Tongue (tissue), 2 donors: ENCODE measurements around the gene PCDHGA3. TPM values are rescaled to one million over a fixed set of nuclear protein-coding genes. Genes with fewer than 3 reads are reported as not detected.
A peak's percentile ranks its signal among the peaks of the same experiment; 100 is the strongest.
"Not testable (repeated sequence)": the region's sequence is repeated elsewhere in the genome, so short reads cannot be mapped to it uniquely, and the experiment has no call there.

ENCODE experiments used
- DNase-seq: peaks from one replicate; pipeline ENCODE4 v3.0.0-alpha.2; 2015
- total RNA-seq: library from RNA; depleted of rRNA; stranded (reverse); fragments of >200 nt; gene quantifications from one replicate; pipeline ENCODE4 v1.2.3, GENCODE V29; 2014

The PCDHGA3 gene
- total RNA-seq, 1 donor from 2014 or later, result 3.9 TPM

DNA sequence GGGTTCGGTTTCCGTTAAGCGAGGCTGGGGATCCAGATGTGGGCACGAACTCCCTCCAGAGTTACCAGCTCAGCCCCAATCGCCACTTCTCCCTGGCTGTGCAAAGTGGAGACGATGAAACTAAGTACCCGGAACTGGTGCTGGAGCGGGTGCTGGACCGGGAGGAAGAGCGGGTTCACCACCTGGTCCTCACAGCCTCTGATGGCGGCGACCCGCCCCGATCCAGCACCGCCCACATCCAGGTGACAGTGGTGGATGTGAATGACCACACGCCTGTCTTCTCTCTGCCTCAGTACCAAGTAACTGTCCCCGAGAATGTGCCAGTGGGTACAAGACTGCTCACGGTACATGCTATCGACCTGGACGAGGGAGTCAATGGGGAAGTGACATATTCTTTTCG lies 39.7 kb downstream of the PCDHGA3 start:
- DNase-seq, result no peak

DNA sequence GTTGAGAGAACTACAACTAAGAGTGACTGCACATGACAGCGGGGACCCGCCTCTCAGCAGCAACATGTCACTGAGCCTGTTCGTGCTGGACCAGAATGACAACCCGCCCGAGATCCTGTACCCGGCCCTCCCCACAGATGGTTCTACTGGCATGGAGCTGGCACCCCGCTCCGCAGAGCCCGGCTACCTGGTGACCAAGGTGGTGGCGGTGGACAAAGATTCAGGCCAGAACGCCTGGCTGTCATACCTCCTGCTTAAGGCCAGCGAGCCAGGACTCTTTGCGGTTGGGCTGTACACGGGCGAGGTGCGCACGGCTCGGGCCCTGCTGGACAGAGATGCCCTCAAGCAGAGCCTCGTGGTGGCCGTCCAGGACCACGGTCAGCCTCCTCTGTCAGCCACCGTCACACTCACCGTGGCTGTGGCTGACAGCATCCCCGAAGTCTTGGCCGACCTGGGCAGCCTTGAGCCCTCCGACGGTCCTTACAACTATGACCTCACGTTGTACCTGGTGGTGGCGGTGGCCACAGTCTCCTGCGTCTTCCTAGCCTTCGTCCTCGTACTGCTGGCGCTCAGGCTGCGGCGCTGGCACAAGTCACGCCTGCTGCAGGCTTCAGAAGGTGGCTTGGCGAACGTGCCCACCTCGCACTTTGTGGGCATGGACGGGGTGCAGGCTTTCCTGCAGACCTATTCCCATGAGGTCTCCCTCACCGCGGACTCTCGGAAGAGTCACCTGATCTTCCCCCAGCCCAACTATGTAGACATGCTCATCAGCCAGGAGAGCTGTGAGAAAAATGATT lies 41.0 kb downstream of the PCDHGA3 start:
- no peak for DNase-seq

DNA sequence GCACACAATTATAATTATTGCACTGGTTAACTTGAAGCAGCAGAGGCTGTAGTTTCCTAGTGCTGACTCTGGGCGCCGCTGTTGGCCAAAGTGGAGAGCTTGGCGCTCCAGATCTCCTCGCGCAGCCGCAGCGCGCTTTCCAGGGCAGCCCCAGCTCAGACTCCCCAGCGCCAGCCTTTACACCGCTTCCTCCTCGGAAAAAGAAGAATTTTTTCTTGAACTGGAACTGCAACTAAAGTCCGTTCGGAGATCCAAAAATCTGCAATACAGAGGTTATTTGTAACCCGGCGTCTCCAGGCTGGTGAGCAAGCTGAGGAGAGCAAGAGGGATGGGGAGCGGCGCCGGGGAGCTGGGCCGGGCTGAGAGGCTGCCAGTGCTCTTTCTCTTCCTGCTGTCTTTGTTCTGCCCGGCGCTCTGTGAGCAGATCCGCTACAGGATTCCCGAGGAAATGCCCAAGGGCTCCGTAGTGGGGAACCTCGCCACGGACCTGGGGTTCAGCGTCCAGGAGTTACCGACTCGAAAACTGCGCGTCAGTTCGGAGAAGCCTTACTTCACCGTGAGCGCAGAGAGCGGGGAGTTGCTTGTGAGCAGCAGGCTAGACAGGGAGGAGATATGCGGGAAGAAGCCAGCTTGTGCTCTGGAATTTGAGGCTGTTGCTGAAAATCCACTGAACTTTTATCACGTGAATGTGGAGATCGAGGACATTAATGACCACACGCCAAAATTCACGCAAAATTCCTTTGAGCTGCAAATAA lies 44.1 kb downstream of the PCDHGA3 start, which contains the start of gene PCDHGB4:
Gene PCDHGB4 (plus strand): TSS at position 142 of the 755 bp plus-strand sequence. CDS start 187 bp downstream, at position 329.
- peak; percentile 18 for DNase-seq

DNA sequence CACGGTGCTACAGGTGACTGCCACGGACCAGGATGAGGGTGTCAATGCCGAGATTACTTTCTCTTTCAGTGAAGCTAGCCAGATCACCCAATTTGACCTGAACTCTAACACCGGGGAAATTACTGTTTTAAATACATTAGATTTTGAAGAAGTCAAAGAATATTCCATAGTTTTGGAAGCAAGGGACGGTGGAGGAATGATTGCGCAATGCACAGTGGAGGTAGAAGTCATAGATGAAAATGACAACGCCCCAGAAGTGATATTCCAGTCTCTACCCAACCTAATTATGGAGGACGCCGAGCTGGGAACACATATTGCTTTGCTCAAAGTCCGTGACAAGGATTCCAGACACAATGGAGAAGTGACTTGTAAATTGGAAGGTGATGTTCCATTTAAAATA lies 45.0 kb downstream of the PCDHGA3 start:
- DNase-seq, result no peak

DNA sequence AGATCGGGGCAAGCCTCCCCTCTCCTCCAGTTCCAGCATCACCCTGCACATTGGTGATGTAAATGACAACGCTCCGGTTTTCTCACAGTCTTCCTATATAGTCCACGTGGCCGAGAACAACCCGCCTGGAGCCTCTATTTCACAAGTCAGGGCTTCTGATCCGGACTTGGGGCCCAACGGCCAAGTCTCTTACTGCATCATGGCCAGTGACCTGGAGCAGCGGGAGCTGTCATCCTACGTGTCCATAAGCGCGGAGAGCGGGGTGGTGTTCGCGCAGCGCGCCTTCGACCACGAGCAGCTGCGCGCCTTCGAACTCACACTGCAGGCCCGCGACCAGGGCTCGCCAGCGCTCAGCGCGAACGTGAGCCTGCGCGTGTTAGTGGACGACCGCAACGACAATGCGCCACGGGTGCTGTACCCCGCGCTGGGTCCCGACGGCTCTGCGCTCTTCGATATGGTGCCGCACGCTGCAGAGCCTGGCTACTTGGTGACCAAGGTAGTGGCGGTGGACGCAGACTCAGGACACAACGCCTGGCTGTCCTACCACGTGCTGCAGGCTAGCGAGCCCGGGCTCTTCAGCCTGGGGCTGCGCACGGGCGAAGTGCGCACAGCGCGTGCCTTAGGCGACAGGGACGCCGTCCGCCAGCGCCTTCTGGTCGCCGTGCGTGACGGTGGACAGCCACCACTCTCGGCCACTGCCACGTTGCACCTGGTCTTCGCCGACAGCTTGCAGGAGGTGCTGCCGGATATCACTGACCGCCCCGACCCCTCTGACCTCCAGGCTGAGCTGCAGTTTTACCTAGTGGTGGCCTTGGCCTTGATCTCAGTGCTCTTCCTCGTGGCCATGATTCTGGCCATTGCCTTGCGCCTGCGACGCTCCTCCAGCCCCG lies 45.8 kb downstream of the PCDHGA3 start:
- DNase-seq, result no peak

DNA sequence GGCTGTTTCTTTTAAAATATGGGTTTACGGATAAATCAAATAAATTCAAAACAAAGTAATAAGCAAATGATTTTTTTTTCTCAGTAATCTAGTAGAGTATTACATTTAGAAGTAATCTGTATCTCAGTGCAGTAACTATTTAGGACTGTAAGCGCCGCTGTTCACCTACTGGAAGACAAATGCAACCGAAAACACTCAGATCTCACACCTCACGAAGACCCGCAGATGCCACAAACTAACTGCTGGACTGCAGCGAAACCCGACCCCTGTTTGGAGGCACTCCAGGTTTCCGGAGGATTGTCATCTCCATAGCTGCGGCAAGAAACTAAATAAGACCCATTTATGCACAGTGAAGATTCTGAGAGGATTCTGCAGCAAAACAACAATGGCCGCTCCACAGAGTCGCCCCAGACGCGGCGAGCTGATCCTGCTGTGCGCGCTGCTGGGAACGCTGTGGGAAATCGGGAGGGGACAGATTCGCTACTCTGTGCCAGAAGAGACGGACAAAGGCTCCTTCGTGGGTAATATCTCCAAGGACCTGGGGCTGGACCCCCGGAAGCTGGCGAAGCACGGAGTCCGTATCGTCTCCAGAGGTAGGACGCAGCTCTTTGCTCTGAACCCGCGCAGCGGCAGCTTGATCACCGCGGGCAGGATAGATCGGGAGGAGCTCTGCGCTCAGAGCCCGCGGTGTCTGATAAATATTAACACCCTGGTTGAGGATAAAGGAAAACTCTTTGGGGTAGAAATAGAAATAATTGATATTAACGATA lies 49.0 kb downstream of the PCDHGA3 start, which contains the start of gene PCDHGA8:
Gene PCDHGA8 (plus strand): TSS at position 205 of the 770 bp plus-strand sequence. CDS start 181 bp downstream, at position 386.
- DNase-seq, result no peak

DNA sequence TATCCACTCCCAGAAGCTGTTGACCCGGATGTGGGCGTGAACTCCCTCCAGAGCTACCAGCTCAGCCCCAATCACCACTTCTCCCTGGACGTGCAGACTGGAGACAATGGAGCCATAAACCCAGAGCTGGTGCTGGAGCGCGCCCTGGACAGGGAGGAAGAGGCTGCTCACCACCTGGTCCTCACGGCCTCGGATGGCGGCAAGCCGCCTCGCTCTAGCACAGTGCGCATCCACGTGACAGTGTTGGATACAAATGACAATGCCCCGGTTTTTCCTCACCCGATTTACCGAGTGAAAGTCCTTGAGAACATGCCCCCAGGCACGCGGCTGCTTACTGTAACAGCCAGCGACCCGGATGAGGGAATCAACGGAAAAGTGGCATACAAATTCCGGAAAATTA lies 49.6 kb downstream of the PCDHGA3 start:
- DNase-seq, result no peak

DNA sequence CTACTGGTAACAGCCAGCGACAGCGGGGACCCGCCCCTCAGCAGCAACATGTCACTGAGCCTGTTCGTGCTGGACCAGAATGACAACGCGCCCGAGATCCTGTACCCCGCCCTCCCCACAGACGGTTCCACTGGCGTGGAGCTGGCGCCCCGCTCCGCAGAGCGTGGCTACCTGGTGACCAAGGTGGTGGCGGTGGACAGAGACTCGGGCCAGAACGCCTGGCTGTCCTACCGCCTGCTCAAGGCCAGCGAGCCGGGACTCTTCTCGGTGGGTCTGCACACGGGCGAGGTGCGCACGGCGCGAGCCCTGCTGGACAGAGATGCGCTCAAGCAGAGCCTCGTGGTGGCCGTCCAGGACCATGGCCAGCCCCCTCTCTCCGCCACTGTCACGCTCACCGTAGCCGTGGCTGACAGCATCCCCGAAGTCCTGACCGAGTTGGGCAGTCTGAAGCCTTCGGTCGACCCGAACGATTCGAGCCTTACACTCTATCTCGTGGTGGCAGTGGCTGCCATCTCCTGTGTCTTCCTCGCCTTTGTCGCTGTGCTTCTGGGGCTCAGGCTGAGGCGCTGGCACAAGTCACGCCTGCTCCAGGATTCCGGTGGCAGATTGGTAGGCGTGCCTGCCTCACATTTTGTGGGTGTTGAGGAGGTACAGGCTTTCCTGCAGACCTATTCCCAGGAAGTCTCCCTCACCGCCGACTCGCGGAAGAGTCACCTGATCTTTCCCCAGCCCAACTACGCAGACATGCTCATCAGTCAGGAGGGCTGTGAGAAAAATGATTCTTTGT lies 51.0 kb downstream of the PCDHGA3 start:
- DNase-seq, result not testable (repeated sequence)

Other genes with a start within 250 kb of the PCDHGA3 start
- 4.4 TPM for gene PCDHB2, start 249.2 kb upstream of the PCDHGA3 start, total RNA-seq
- 3.7 TPM for gene PCDHB3, start 243.4 kb upstream of the PCDHGA3 start, total RNA-seq
- 4.0 TPM for gene PCDHB4, start 222.0 kb upstream of the PCDHGA3 start, total RNA-seq
- 5.6 TPM for gene PCDHB5, start 208.6 kb upstream of the PCDHGA3 start, total RNA-seq
- 0.82 TPM for gene PCDHB6, start 193.8 kb upstream of the PCDHGA3 start, total RNA-seq
- gene PCDHB7, start 171.2 kb upstream of the PCDHGA3 start, total RNA-seq, result 3.3 TPM
- gene PCDHB8, start 166.0 kb upstream of the PCDHGA3 start, total RNA-seq, result 2.3 TPM
- gene PCDHB16, start 161.4 kb upstream of the PCDHGA3 start, total RNA-seq, result 4.1 TPM
- gene PCDHB9, start 156.7 kb upstream of the PCDHGA3 start, total RNA-seq, result 1.7 TPM
- 6.1 TPM for gene PCDHB10, start 151.5 kb upstream of the PCDHGA3 start, total RNA-seq
- 5.9 TPM for gene PCDHB11, start 144.2 kb upstream of the PCDHGA3 start, total RNA-seq
- 4.8 TPM for gene PCDHB12, start 135.1 kb upstream of the PCDHGA3 start, total RNA-seq
- 4.4 TPM for gene PCDHB13, start 129.9 kb upstream of the PCDHGA3 start, total RNA-seq
- gene PCDHB14, start 120.5 kb upstream of the PCDHGA3 start, total RNA-seq, result 7.8 TPM
- gene PCDHB15, start 98.4 kb upstream of the PCDHGA3 start, total RNA-seq, result 9.9 TPM
- not detected for gene SLC25A2, start 39.8 kb upstream of the PCDHGA3 start, total RNA-seq
- gene TAF7, start 23.0 kb upstream of the PCDHGA3 start, total RNA-seq, result 93.2 TPM
- 1.8 TPM for gene PCDHGA1, start 13.3 kb upstream of the PCDHGA3 start, total RNA-seq
- 3.7 TPM for gene PCDHGA2, start 5.1 kb upstream of the PCDHGA3 start, total RNA-seq
- gene PCDHGB1, start 6.3 kb downstream of the PCDHGA3 start, total RNA-seq, result 3.7 TPM
- 3.9 TPM for gene PCDHGA4, start 11.2 kb downstream of the PCDHGA3 start, total RNA-seq
- 4.2 TPM for gene PCDHGB2, start 16.2 kb downstream of the PCDHGA3 start, total RNA-seq
- 6.1 TPM for gene PCDHGA5, start 20.3 kb downstream of the PCDHGA3 start, total RNA-seq
- gene PCDHGB3, start 26.4 kb downstream of the PCDHGA3 start, total RNA-seq, result 5.7 TPM
- 4.8 TPM for gene PCDHGA6, start 30.1 kb downstream of the PCDHGA3 start, total RNA-seq
- 6.3 TPM for gene PCDHGA7, start 38.9 kb downstream of the PCDHGA3 start, total RNA-seq
- gene PCDHGB4, start 43.9 kb downstream of the PCDHGA3 start, total RNA-seq, result 5.9 TPM
- gene PCDHGA8, start 48.8 kb downstream of the PCDHGA3 start, total RNA-seq, result 3.0 TPM
- 11.3 TPM for gene PCDHGB5, start 54.1 kb downstream of the PCDHGA3 start, total RNA-seq
- gene PCDHGA9, start 58.9 kb downstream of the PCDHGA3 start, total RNA-seq, result 12.2 TPM
- 9.3 TPM for gene PCDHGB6, start 64.2 kb downstream of the PCDHGA3 start, total RNA-seq
- 6.1 TPM for gene PCDHGA10, start 69.2 kb downstream of the PCDHGA3 start, total RNA-seq
- gene PCDHGB7, start 73.8 kb downstream of the PCDHGA3 start, total RNA-seq, result 10.3 TPM
- gene PCDHGA11, start 77.2 kb downstream of the PCDHGA3 start, total RNA-seq, result 7.5 TPM
- 5.1 TPM for gene PCDHGA12, start 86.7 kb downstream of the PCDHGA3 start, total RNA-seq
- gene PCDHGC3, start 132.1 kb downstream of the PCDHGA3 start, total RNA-seq, result 104 TPM
- 7.9 TPM for gene PCDHGC4, start 141.2 kb downstream of the PCDHGA3 start, total RNA-seq
- 3.1 TPM for gene PCDHGC5, start 145.3 kb downstream of the PCDHGA3 start, total RNA-seq